ENCODE measurements around the gene PKMYT1. TPM values are rescaled to one million over a fixed set of nuclear protein-coding genes. Genes with fewer than 3 reads are reported as not detected.

Gene PKMYT1
- total and polyA plus RNA-seq, 2 of the 4 experiments (the other 2 are of a cell fraction) = 1.8 to 14.9 TPM

- 100% methylated on average over 1 of the region's 6 CpGs; no CpG with 5 or more reads in 1 of the 2 experiments for WGBS, 2 experiments (ENCODE audit: extremely low coverage in 2 of 2, insufficient read length in 1 of 2)
- POLR2A ChIA-PET (ENCODE audit: unreplicated experiment) = no interaction called here
These were observed 19.7 kb upstream of the PKMYT1 start for GRCh38 chr16:2999929-3000328.

More at GRCh38 chr16:2999929-3000328, 19.7 kb upstream of the PKMYT1 start:
- H3K36me3 ChIP-seq (ENCODE audit: control insufficient read depth, insufficient read depth, low read length) = no peaks in the 10 kb centered on the region
- H3K27me3 ChIP-seq (ENCODE audit: control insufficient read depth, insufficient read depth, low read length) = peaks cover 52% of the 10 kb centered on the region
- BruUV-seq (replicated peaks) = no TSS peak
- no peaks in the 10 kb centered on the region for H3K9me1 ChIP-seq (ENCODE audit: insufficient read depth, low read length)
- no peak for DNase-seq
- no peak overlapping the region for H2BK120ac ChIP-seq (ENCODE audit: low read depth, low read length)
- no peak overlapping the region for H4K91ac ChIP-seq (ENCODE audit: insufficient read depth, low read depth, low read length)
- CTCF ChIA-PET = no interaction called here
- no peak overlapping the region for H2AFZ ChIP-seq (replicated peaks; ENCODE audit: low read length, poor library complexity)
- H2BK20ac ChIP-seq (ENCODE audit: low read depth, low read length) = no peak overlapping the region
- TF ChIP-seq BHLHE40 (IDR thresholded peaks at IDR 0.05; ENCODE audit: low read depth, low read length) (no peak), RAD21 (IDR thresholded peaks at IDR 0.05; ENCODE audit: low read length) (no peak), CEBPB (IDR thresholded peaks at IDR 0.05; ENCODE audit: low read depth, low read length) (no peak), MXI1 (IDR thresholded peaks at IDR 0.05; ENCODE audit: borderline replicate concordance, low read depth, low read length) (no peak), CTCF (conservative IDR thresholded peaks at IDR 0.05; ENCODE audit: low read depth, low read length) (no peak), POLR2A (IDR thresholded peaks at IDR 0.05; ENCODE audit: low read depth, low read length) (no peak), NFE2L2 (IDR thresholded peaks at IDR 0.05; ENCODE audit: low read depth, low read length) (no peak), RFX5 (IDR thresholded peaks at IDR 0.05; ENCODE audit: low read depth, low read length) (no peak), MAFK (IDR thresholded peaks at IDR 0.05; ENCODE audit: low read depth, low read length) (no peak)
- H2AK9ac ChIP-seq (replicated peaks; ENCODE audit: low read depth, low read length, poor library complexity) = no peak overlapping the region
- no peak overlapping the region for H3K4me2 ChIP-seq (ENCODE audit: low read depth, low read length)
- no peak overlapping the region for H3K18ac ChIP-seq (ENCODE audit: low read depth, low read length)
- no peak overlapping the region for H2BK5ac ChIP-seq (ENCODE audit: low read depth, low read length, poor library complexity, severe bottlenecking)
- H3K9ac ChIP-seq (ENCODE audit: low read depth, low read length) = no peak overlapping the region
- no peaks in the 10 kb centered on the region for H4K20me1 ChIP-seq (ENCODE audit: insufficient read depth, low read length)
- H4K5ac ChIP-seq (ENCODE audit: low read depth, low read length) = no peak overlapping the region
- H3K79me1 ChIP-seq (ENCODE audit: low read depth in 1 of 2, low read length in 2 of 2) = no peaks in the 10 kb centered on the region
- no peak overlapping the region for H3K56ac ChIP-seq (ENCODE audit: extremely low read depth, insufficient read depth, low read length)
- H3K23ac ChIP-seq (ENCODE audit: low read depth, low read length) = no peak overlapping the region
- intact Hi-C loops (cut with micrococcal nuclease) = no loop called here
- no peak overlapping the region for H3K4ac ChIP-seq (ENCODE audit: low read depth, low read length)
- in situ Hi-C loops (cut with MboI; ENCODE audit: low sequenced_read_pairs) = no loop called here
- no peak overlapping the region for H3K27ac ChIP-seq (ENCODE audit: insufficient read depth, low read length)
- H2AK5ac ChIP-seq (ENCODE audit: low read depth, low read length) = no peak overlapping the region
- dilution Hi-C loops (cut with HindIII; ENCODE audit: low sequenced_read_pairs, unreplicated experiment) = no loop called here
- H3K9me3 ChIP-seq (ENCODE audit: control insufficient read depth, insufficient read depth, low read length) = no peaks in the 10 kb centered on the region
- H4K8ac ChIP-seq (ENCODE audit: low read depth in 2 of 2, low read length in 2 of 2) = no peak overlapping the region
- H2BK15ac ChIP-seq (ENCODE audit: low read depth, low read length) = no peak overlapping the region
- no peak for ATAC-seq (ENCODE audit: low read depth)
- no peaks in the 10 kb centered on the region for H3K4me1 ChIP-seq (ENCODE audit: control insufficient read depth, insufficient read depth, low read length)
- H3K14ac ChIP-seq (replicated peaks; ENCODE audit: low read depth, low read length) = no peak overlapping the region
- no peak overlapping the region for H3K4me3 ChIP-seq (ENCODE audit: insufficient read depth, low read depth, low read length)
